Vagina (tissue), 2 donors: Measurements from ENCODE around the gene CARD8. TPM values are rescaled to one million over a fixed set of nuclear protein-coding genes. Genes with fewer than 3 reads are reported as not detected.
"Not testable (repeated sequence)": the region's sequence is repeated elsewhere in the genome, so short reads cannot be mapped to it uniquely, and the experiment has no call there.

Experiments used
- DNase-seq, 2 donors: peaks; one replicate each; pipeline ENCODE4 v3.0.0-alpha.2; 2017; ENCODE audit errors: extremely low spot score in 2 of 2
- H3K27ac ChIP-seq: fragments of 200-600 bp; sonication (generic); one replicate; pipeline ENCODE4 v1.5.1; 2019
- H3K27me3 ChIP-seq: fragments of 200-600 bp; sonication (generic); one replicate; pipeline ENCODE4 v1.5.1; 2019
- H3K36me3 ChIP-seq, 2 donors: fragments of 200-600 bp; sonication (generic); one replicate each; pipeline ENCODE4 v1.5.1; 2017 to 2019
- H3K4me1 ChIP-seq: fragments of 200-600 bp; sonication (generic); one replicate; pipeline ENCODE4 v1.5.1; 2019
- H3K4me3 ChIP-seq, 2 donors: fragments of 200-600 bp; sonication (generic); 1 replicate in 1 of 2; 2 replicates in 1 of 2; pipeline ENCODE4 v1.5.1; 2016 to 2019
- H3K9me3 ChIP-seq: fragments of 200-600 bp; sonication (generic); one replicate; pipeline ENCODE4 v1.5.1; 2019
- CTCF ChIP-seq, 3 experiments: fragments of 450-650 bp in 2 of 3; fragments of 200-600 bp in 1 of 3; sonication (generic) in 1 of 3; IDR thresholded peaks; one replicate each; pipeline ENCODE4 v1.5.1; 2017 to 2019; ENCODE audit warnings: antibody characterized with exemption in 3 of 3, mild to moderate bottlenecking in 2 of 3, moderate library complexity in 2 of 3
- POLR2A ChIP-seq, 2 donors: fragments of 450-650 bp; IDR thresholded peaks; one replicate each; pipeline ENCODE4 v1.6.1; 2017; ENCODE audit warnings: antibody characterized with exemption in 2 of 2, mild to moderate bottlenecking in 2 of 2, moderate library complexity in 2 of 2
- POLR2AphosphoS5 ChIP-seq, 2 donors: sonication (generic); formaldehyde crosslinking; IDR thresholded peaks; one replicate each; pipeline ENCODE4 v1.9.0; 2017; ENCODE audit warnings: antibody characterized with exemption in 2 of 2, mild to moderate bottlenecking in 2 of 2, low read depth in 1 of 2; ENCODE audit not compliant: insufficient read depth in 1 of 2
- intact Hi-C: fragments of 100-400 bp; cut with DNase I; formaldehyde crosslinking; loops from one replicate; pipeline ENCODE4 v1.15.1; 2023
- total RNA-seq: library from RNA; depleted of rRNA; stranded (reverse); fragments of >200 nt; gene quantifications from one replicate; pipeline ENCODE4 v1.2.3, GENCODE V29; 2016

Gene CARD8
- total RNA-seq, 1 donor from 2014 or later: 31.9 TPM

GRCh38 chr19:48239582-48240141, 16.1 kb downstream of the CARD8 start:
- H3K27ac ChIP-seq: no peak overlapping the region
- no peaks in the 10 kb centered on the region for H3K9me3 ChIP-seq
- intact Hi-C loops: no loop called here
- no peak overlapping the region for H3K4me3 ChIP-seq
- H3K4me1 ChIP-seq: no peaks in the 10 kb centered on the region
- H3K36me3 ChIP-seq: peaks cover 0 to 21% of the 10 kb centered on the region in 2 donors
- no peak for DNase-seq
- H3K27me3 ChIP-seq: no peaks in the 10 kb centered on the region
- TF ChIP-seq CTCF (IDR thresholded peaks at IDR 0.05) (no peak), POLR2A (IDR thresholded peaks at IDR 0.05) (no peak), POLR2AphosphoS5 (IDR thresholded peaks at IDR 0.05; ENCODE audit: insufficient read depth in 1 of 2, low read depth in 1 of 2) (no peak)

- no peaks in the 10 kb centered on the region for H3K27me3 ChIP-seq
- H3K36me3 ChIP-seq: peaks cover 0 to 24% of the 10 kb centered on the region in 2 donors
- H3K27ac ChIP-seq: no peak overlapping the region
- no peaks in the 10 kb centered on the region for H3K4me1 ChIP-seq
- intact Hi-C loops: no loop called here
- H3K4me3 ChIP-seq: no peak overlapping the region
- TF ChIP-seq POLR2AphosphoS5 (IDR thresholded peaks at IDR 0.05; ENCODE audit: insufficient read depth in 1 of 2, low read depth in 1 of 2): no peak
- no peaks in the 10 kb centered on the region for H3K9me3 ChIP-seq
- DNase-seq: no peak
These were observed 16.6 kb downstream of the CARD8 start for GRCh38 chr19:48239120-48239519.

GRCh38 chr19:48237057-48237456, 18.7 kb downstream of the CARD8 start:
- Histone ChIP-seq H3K9me3 (no peaks in the 10 kb centered on the region), H3K27ac (no peak overlapping the region), H3K27me3 (no peaks in the 10 kb centered on the region), H3K4me3 (no peak overlapping the region), H3K4me1 (no peaks in the 10 kb centered on the region), H3K36me3 (peaks cover 0 to 39% of the 10 kb centered on the region in 2 donors)
- intact Hi-C loops: no loop called here
- DNase-seq: no peak
- TF ChIP-seq POLR2A (IDR thresholded peaks at IDR 0.05): no peak

- DNase-seq: no peak
- H3K36me3 ChIP-seq: peaks cover 0 to 49% of the 10 kb centered on the region in 2 donors
- H3K9me3 ChIP-seq: no peaks in the 10 kb centered on the region
- H3K27ac ChIP-seq: no peak overlapping the region
- intact Hi-C loops: no loop called here
- H3K4me3 ChIP-seq: no peak overlapping the region
- H3K4me1 ChIP-seq: no peaks in the 10 kb centered on the region
- H3K27me3 ChIP-seq: no peaks in the 10 kb centered on the region
- TF ChIP-seq POLR2A (IDR thresholded peaks at IDR 0.05): no peak
- no peak for TF ChIP-seq POLR2AphosphoS5 (IDR thresholded peaks at IDR 0.05; ENCODE audit: insufficient read depth in 1 of 2, low read depth in 1 of 2)
- TF ChIP-seq CTCF (IDR thresholded peaks at IDR 0.05): no peak
These were observed 25.1 kb downstream of the CARD8 start for GRCh38 chr19:48230555-48231129.

- Histone ChIP-seq H3K9me3 (no peaks in the 10 kb centered on the region), H3K27ac (no peak overlapping the region), H3K27me3 (no peaks in the 10 kb centered on the region), H3K4me1 (no peaks in the 10 kb centered on the region), H3K36me3 (no peaks in the 10 kb centered on the region), H3K4me3 (no peak overlapping the region)
- TF ChIP-seq CTCF (IDR thresholded peaks at IDR 0.05) (no peak), POLR2A (IDR thresholded peaks at IDR 0.05) (no peak), POLR2AphosphoS5 (IDR thresholded peaks at IDR 0.05; ENCODE audit: insufficient read depth in 1 of 2, low read depth in 1 of 2) (no peak)
- no peak for DNase-seq
- intact Hi-C loops: no loop called here
These were observed 34.1 kb downstream of the CARD8 start for GRCh38 chr19:48221628-48222027.

- H3K36me3 ChIP-seq, DNase-seq, H3K4me1 ChIP-seq, H3K27ac ChIP-seq, H3K9me3 ChIP-seq, H3K27me3 ChIP-seq, intact Hi-C loops, H3K4me3 ChIP-seq: not testable (repeated sequence)
These were observed 34.9 kb downstream of the CARD8 start for GRCh38 chr19:48220784-48221183.
